Measurements from ENCODE around the gene DUSP8.

The DUSP8 gene

GRCh38 chr11:1533342-1533725, 38.7 kb downstream of the DUSP8 start:
- DNase-seq: no peak

- DNase-seq: no peak
Measured at GRCh38 chr11:1532606-1533341, 39.3 kb downstream of the DUSP8 start.

- DNase-seq: peak in 26 of 56 donors; percentile 22 to 74 (median 37)
Measured at GRCh38 chr11:1532014-1532586, 40.0 kb downstream of the DUSP8 start.

GRCh38 chr11:1531449-1532013, 40.5 kb downstream of the DUSP8 start:
- peak in 1 of 56 donors; percentile 15 for DNase-seq

- no peak for DNase-seq
Measured at GRCh38 chr11:1530686-1531448, 41.2 kb downstream of the DUSP8 start.

- DNase-seq: no peak
Measured at GRCh38 chr11:1529774-1530173, 42.3 kb downstream of the DUSP8 start.

- no peak for DNase-seq
Measured at GRCh38 chr11:1529286-1529685, 42.8 kb downstream of the DUSP8 start.

- no peak for DNase-seq
Measured at GRCh38 chr11:1528710-1529109, 43.4 kb downstream of the DUSP8 start.

GRCh38 chr11:1526785-1527184, 45.3 kb downstream of the DUSP8 start:
- no peak for DNase-seq

- no peak for DNase-seq
Measured at GRCh38 chr11:1523779-1524178, 48.3 kb downstream of the DUSP8 start.

GRCh38 chr11:1523077-1523476, 49.0 kb downstream of the DUSP8 start:
- DNase-seq: no peak

- DNase-seq: no peak
Measured at GRCh38 chr11:1522081-1522424, 50.0 kb downstream of the DUSP8 start.

GRCh38 chr11:1521382-1522080, 50.5 kb downstream of the DUSP8 start:
- no peak for DNase-seq

- peak in 1 of 56 donors; percentile 14 for DNase-seq
Measured at GRCh38 chr11:1520663-1521267, 51.3 kb downstream of the DUSP8 start.

GRCh38 chr11:1520209-1520662, 51.8 kb downstream of the DUSP8 start:
- DNase-seq: no peak

- no peak for DNase-seq
Measured at GRCh38 chr11:1519028-1520010, 52.8 kb downstream of the DUSP8 start.

- no peak for DNase-seq
Measured at GRCh38 chr11:1518301-1518700, 53.8 kb downstream of the DUSP8 start.

- no peak for DNase-seq
Measured at GRCh38 chr11:1517117-1518005, 54.7 kb downstream of the DUSP8 start.

All from amygdala (tissue), 56 donors.